Measurements from ENCODE around the gene ELF5. TPM values are rescaled to one million over a fixed set of nuclear protein-coding genes. Genes with fewer than 3 reads are reported as not detected.

Gene ELF5
- total and polyA plus RNA-seq, 2 of the 8 experiments (the other 6 are each of a cell fraction or from before 2014, with no cell fraction given), result not detected

- TF ChIP-seq, protein P1, sequence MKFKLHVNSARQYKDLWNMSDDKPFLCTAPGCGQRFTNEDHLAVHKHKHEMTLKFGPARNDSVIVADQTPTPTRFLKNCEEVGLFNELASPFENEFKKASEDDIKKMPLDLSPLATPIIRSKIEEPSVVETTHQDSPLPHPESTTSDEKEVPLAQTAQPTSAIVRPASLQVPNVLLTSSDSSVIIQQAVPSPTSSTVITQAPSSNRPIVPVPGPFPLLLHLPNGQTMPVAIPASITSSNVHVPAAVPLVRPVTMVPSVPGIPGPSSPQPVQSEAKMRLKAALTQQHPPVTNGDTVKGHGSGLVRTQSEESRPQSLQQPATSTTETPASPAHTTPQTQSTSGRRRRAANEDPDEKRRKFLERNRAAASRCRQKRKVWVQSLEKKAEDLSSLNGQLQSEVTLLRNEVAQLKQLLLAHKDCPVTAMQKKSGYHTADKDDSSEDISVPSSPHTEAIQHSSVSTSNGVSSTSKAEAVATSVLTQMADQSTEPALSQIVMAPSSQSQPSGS (IDR thresholded peaks at IDR 0.05; ENCODE audit: low read length), result no peak
- TF ChIP-seq EGR1 (IDR thresholded peaks at IDR 0.05; ENCODE audit: borderline replicate concordance, low read depth, low read length) (no peak), RXRA (IDR thresholded peaks at IDR 0.05; ENCODE audit: insufficient read depth, low read depth, low read length) (no peak), RFX5 (IDR thresholded peaks at IDR 0.05; ENCODE audit: borderline replicate concordance, low read depth, low read length) (no peak), TEAD4 (IDR thresholded peaks at IDR 0.05; ENCODE audit: low read depth, low read length) (no peak), SIRT6 (IDR thresholded peaks at IDR 0.05; ENCODE audit: low read length) (no peak)
These were observed 14.5 kb upstream of the ELF5 start (continued) for GRCh38 chr11:34528072-34528471.

Measured in H1 (cell line).